WI38 (cell line): Measurements from ENCODE around the gene KIAA1755.

Source experiments
- H3K4me3 ChIP-seq: 2 replicates; pipeline ENCODE4 v1.5.1; 2011; ENCODE audit warnings: low read depth, mild to moderate bottlenecking, control low read depth, low read length
- TF ChIP-seq, protein P1 (sequence below): IDR thresholded peaks from 2 replicates; pipeline ENCODE4 v1.5.1; 2012; ENCODE audit warnings: low read depth, mild to moderate bottlenecking, control low read depth, low read length

The KIAA1755 gene

DNA sequence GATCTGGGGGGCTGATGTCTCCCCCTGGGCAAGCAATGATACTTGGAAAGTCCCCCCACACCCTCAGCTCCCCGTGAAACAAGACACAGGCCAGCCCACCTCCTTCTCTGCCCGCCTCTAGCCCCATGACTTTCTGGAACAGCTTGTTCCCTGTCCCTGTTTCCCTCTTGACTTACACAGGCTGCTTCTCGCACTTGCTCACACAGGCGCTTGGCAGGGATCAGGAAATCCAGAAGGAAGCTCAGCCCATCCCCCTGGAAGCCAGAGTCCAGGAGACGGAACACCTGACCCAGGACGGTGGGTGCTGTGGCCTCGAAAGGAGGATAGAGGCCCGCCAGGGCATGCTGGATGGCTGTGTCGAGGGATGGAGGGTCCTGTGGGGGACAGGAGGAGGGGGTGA, 14.8 kb downstream of the KIAA1755 start:
- no peak overlapping the region for H3K4me3 ChIP-seq
- TF ChIP-seq, protein P1, sequence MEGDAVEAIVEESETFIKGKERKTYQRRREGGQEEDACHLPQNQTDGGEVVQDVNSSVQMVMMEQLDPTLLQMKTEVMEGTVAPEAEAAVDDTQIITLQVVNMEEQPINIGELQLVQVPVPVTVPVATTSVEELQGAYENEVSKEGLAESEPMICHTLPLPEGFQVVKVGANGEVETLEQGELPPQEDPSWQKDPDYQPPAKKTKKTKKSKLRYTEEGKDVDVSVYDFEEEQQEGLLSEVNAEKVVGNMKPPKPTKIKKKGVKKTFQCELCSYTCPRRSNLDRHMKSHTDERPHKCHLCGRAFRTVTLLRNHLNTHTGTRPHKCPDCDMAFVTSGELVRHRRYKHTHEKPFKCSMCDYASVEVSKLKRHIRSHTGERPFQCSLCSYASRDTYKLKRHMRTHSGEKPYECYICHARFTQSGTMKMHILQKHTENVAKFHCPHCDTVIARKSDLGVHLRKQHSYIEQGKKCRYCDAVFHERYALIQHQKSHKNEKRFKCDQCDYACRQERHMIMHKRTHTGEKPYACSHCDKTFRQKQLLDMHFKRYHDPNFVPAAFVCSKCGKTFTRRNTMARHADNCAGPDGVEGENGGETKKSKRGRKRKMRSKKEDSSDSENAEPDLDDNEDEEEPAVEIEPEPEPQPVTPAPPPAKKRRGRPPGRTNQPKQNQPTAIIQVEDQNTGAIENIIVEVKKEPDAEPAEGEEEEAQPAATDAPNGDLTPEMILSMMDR = no peak

DNA sequence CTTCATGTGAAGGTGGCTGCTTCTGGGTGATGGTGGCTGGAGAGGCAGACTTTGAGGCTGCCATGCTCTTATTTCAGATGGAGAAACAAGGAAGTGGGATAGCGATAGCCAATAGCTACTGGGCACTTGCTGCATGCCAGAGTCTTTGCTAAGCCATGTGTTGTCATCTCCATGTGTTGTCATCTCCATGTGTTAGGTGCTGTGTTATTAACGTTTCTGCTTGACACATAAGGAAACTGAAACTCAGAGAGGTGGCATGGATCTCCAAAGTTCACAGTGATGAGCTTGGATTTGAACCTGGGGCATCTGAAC, 16.9 kb downstream of the KIAA1755 start:
- H3K4me3 ChIP-seq = no peak overlapping the region
- TF ChIP-seq, protein P1 = no peak

DNA sequence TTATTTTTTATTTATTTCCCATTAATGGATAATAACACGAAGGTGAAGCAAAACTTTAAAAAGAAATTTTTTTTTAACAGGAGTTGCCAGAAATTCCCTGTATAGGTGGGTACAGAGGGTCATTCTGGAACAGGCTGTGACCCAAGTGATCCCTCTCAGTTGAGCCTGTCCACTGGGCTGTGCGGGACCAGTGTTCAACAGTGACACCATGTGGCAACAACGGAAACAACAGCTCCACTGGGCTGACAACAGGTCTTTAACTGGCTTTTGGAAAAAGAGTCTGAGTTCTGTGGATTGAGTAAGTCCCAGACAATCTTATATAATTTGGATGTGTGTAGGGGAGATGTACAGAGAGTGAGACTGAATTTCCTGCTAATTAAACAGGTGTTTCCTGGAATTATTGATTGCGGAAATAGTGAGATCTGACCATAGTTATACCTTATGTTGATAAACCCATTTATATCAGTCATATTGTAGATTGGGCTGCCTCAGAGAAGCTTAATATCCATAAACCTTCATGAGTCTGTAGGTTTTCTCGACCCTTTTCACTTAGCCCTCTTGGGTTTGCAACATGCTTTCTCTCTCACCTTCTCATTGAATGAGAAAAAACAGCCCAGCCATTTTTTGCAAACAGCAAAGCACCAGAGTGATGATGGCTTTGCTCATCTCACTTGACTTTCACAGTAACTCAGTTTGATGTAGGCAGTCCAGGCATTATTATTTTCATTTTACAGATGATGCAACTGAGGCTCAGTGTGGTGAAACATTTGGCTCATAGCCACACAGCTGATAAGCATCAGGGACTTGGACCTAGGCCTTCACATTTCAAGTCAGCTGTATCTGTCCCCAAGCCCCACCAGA, 17.5 kb downstream of the KIAA1755 start:
- TF ChIP-seq, protein P1 = peak; percentile 43
- no peak overlapping the region for H3K4me3 ChIP-seq

DNA sequence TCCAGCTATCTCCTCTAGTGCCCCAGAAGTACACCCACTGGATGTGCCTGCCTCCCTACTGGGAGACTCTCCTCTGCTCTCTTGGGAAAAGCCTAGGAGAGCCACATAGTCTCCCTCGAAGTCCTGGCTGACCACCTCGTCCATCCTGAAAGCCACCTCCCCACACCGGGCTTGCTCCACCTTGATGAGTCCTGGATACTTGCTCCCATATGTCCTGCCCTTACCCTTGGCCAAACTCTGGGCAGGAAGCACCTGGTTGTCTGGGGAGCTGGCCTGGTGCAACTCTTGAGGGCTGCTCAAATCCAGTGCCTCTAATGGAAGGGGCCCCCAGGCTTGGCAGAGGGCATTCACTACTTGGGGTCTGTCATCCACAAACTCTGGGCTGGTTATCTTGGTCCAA, 19.3 kb downstream of the KIAA1755 start:
- no peak overlapping the region for H3K4me3 ChIP-seq
- TF ChIP-seq, protein P1 = no peak

DNA sequence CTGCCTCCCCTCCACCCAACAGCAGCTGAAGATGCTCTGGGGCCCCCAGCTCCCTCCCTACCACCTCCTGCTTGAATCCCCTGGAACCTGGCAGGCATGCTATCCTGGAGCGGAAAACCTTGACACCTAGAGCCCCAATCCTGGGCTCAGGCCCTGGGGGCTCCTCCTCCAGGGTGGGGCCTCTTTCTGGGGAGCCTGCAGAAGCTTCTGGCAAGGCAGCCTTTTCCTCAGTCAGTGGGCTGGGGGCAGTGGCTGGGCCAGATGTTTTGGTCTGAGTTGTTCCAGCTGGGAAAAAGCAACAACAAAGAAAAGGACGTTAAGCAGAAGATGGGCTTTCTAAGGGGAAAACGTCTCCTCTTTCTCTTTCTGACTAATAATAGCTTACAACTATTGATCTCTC, 21.1 kb downstream of the KIAA1755 start:
- TF ChIP-seq, protein P1 = no peak
- H3K4me3 ChIP-seq = no peak overlapping the region

- TF ChIP-seq, protein P1 = no peak
These were observed 21.7 kb downstream of the KIAA1755 start for GRCh38 chr20:38238829-38239228.

GRCh38 chr20:38237381-38237780, 23.2 kb downstream of the KIAA1755 start:
- no peak overlapping the region for H3K4me3 ChIP-seq
- TF ChIP-seq, protein P1 = no peak

More at GRCh38 chr20:38238829-38239228, 21.7 kb downstream of the KIAA1755 start:
- no peak overlapping the region for H3K4me3 ChIP-seq
